SHP77 treated with DMSO at 0.1 percent for 48 hours (cell line): Measurements from ENCODE around the gene NTHL1.
"Not testable (repeated sequence)": the region's sequence is repeated elsewhere in the genome, so short reads cannot be mapped to it uniquely, and the experiment has no call there.

Experiments used
- DNase-seq: peaks from one replicate; lab custom pipeline; 2025; lab: John Stamatoyannopoulos, UW

NTHL1 gene

DNA sequence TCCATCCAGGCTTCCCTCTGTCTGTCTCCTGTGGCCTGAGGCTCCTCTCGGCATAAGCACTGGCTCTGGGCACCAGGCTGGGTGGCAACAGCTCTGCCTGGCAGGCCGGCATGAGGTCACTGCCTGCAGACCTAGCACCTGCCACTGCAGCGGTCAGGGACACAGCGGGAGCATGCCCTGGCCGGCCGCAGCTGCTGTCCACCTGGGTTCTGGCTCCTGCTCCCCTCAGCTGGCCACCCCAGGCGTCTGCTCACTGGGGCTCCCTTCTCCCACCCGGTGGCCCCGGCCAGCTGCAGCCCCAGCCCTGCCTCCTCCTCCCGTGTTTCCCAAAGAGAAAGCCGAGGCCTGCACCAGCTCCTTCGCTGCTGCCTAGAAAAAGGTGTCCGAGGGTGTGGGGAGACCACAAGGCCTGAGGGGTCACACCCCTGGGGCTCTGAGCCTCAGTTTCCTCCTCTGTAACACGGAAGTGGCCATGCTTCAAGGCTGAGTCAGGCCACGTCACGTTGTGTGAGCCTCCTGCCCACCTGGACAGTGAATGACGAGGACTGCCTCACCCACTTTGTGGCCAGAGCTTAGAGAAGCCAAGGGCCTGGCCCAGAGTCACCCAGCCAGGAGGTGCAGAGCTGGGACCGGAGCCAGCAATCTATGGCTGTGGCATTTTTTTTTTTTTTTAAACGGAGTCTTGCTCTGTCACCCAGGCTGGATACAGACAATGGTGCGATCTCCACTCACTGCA lies 6.7 kb downstream of the NTHL1 start:
- peak; percentile 48 for DNase-seq

DNA sequence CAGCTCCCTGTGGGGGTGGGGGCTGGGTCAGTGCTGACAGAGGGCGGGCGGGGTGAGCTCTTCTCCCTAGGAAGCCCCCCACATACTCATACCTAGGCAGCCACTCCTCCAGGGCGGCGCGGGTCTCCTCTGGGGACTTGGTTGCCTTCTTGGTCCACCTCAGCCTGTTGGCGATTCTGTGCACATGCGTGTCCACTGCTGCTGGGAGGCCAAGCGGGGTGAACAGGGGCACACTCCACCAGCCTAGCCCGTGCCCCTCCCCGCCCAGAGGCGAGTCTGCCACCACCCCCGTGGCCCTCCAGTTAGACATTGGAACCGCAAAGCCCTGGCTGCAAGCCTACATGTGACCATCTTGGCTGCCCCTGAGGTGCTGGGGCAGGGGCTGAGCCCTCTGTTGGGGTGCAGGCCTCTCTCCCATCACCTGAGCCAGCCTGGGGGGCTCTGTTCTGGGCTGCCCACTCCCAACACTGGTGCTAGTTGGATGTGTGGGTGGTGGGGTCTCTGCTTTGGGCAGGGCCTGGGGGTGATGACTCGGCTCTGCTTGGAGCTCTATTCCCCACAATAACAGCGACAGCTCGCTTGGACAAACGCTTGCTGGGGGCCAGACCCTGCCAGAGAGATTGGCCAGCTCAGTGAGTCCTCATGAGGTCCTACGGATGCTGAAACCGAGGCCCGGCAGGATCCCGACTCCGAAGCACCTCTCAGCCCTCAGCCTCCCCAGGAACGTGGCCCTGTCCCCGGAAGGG lies 7.4 kb downstream of the NTHL1 start:
- no peak for DNase-seq

- peak; percentile 33 for DNase-seq
Observed at GRCh38 chr16:2039274-2040031, 8.2 kb downstream of the NTHL1 start.

- DNase-seq, result no peak
Observed at GRCh38 chr16:2038382-2039231, 9.0 kb downstream of the NTHL1 start.

- no peak for DNase-seq
Observed at GRCh38 chr16:2037647-2038381, 9.8 kb downstream of the NTHL1 start.

DNA sequence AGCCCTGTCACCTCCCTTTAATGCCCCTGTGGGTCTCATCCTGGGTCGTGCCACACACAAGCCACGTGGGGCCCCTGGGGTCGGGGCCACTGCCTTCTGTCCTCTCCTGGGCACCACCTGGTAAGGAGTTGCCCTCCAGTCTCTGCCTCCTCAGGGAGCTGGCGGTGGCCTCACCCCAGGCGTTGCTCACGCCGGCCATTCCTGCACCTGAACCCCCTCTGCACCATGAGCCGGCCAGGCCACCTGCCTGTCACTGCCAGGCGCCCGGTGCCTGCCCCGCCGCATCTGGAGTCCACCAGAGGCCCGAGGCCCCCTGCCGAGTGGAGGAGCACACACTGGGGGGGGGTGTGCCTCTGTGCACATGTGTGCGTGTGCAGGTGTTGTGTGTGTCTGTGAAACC lies 10.5 kb downstream of the NTHL1 start:
- DNase-seq, result no peak

- DNase-seq, result no peak
Observed at GRCh38 chr16:2036200-2036966, 11.3 kb downstream of the NTHL1 start.

- DNase-seq, result peak; percentile 33
Observed at GRCh38 chr16:2035431-2036199, 12.0 kb downstream of the NTHL1 start.

GRCh38 chr16:2034696-2035430 lies 12.8 kb downstream of the NTHL1 start:
- no peak for DNase-seq

GRCh38 chr16:2033909-2034695 lies 13.5 kb downstream of the NTHL1 start:
- not testable (repeated sequence) for DNase-seq

GRCh38 chr16:2033057-2033908 lies 14.4 kb downstream of the NTHL1 start:
- no peak for DNase-seq

- DNase-seq, result no peak
Observed at GRCh38 chr16:2032285-2033056, 15.2 kb downstream of the NTHL1 start.

DNA sequence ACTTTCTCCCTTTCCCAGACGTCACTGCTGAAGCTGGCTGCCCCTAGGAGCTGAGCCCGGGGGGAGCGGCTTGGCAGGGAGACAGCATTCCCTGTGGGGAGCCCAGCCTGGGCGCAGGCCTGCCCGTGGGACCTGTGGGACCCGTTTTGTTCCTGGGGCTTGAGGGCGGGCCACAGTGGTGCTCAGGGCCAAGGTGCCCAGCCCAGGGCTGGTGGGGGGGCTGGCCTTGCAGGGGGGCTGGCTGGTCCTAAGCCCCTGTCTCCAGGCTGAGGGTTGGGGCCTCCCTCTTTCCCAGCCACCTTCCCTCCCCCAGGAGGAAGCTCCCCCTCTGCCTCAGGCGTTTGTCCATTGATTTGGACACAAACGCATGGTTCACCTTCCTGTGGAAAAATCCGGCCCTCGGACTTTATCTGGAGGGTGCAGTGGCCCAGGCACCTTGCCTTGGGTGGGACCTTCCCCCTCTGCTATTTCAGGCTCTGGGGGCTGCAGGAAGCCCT lies 16.5 kb downstream of the NTHL1 start:
- no peak for DNase-seq

GRCh38 chr16:2030036-2030435 lies 17.6 kb downstream of the NTHL1 start:
- no peak for DNase-seq

DNA sequence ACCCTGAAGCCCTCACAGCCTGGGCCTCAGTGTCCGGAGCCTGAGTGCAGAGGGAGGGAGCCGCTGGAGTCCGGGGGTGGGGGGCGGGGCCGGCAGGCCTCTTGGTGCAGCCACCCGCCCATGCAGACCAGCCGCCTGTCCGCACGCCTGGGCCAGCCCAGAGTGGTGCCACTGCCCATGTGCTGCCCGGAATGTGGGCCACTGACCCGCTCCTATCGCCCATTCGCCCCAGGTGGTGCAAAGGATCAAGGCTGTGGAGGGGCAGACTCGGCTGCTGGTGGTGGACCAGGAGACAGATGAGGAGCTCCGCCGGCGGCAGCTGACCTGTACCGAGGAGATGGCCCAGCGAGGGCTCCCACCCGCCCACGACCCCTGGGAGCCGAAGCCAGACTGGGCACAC lies 18.3 kb downstream of the NTHL1 start:
- DNase-seq, result no peak

DNA sequence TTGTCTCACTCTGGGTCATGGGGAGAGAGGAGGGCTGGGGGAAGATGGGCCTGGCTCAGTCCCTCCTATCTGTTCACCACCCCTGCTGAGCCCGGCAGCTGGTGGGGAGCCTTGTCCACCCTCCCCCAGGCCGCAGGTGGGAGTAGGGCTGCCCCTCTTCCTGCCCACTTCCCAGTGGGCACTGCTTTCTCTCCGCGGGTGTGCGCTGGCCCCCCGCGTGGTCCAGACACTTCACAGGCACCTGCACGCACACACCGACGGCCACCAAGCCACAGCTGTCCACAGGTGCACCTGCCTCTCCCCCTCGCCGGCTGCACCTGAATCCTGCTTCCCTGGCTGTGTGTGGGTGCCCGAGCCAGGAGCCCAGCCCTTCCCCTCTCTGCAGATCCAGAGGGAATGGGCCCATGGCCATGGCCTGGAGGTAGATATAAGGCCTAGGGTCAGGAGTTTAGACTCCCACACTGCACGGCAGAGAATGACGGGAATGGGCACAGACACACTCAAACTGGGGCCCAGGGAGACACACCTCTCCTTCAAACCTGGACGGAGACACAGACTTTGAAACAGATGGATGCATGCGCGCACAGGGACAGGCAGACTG lies 18.9 kb downstream of the NTHL1 start:
- DNase-seq, result no peak
